Umbilical cord (tissue), 2 donors: ENCODE measurements around the gene LTB4R2. TPM values are rescaled to one million over a fixed set of nuclear protein-coding genes. Genes with fewer than 3 reads are reported as not detected.
A peak's percentile ranks its signal among the peaks of the same experiment; 100 is the strongest.

ENCODE experiments used
- DNase-seq: peaks from one replicate; pipeline ENCODE4 v3.0.0-alpha.2; 2015; ENCODE audit warnings: low spot score
- total RNA-seq: library from RNA; depleted of rRNA; stranded (reverse); fragments of >200 nt; gene quantifications from one replicate; pipeline ENCODE4 v1.2.3, GENCODE V29; 2014; ENCODE audit warnings: low replicate concordance; ENCODE audit not compliant: insufficient read depth

The LTB4R2 gene
- total RNA-seq, 1 donor from 2014 or later, result 8.9 TPM

DNA sequence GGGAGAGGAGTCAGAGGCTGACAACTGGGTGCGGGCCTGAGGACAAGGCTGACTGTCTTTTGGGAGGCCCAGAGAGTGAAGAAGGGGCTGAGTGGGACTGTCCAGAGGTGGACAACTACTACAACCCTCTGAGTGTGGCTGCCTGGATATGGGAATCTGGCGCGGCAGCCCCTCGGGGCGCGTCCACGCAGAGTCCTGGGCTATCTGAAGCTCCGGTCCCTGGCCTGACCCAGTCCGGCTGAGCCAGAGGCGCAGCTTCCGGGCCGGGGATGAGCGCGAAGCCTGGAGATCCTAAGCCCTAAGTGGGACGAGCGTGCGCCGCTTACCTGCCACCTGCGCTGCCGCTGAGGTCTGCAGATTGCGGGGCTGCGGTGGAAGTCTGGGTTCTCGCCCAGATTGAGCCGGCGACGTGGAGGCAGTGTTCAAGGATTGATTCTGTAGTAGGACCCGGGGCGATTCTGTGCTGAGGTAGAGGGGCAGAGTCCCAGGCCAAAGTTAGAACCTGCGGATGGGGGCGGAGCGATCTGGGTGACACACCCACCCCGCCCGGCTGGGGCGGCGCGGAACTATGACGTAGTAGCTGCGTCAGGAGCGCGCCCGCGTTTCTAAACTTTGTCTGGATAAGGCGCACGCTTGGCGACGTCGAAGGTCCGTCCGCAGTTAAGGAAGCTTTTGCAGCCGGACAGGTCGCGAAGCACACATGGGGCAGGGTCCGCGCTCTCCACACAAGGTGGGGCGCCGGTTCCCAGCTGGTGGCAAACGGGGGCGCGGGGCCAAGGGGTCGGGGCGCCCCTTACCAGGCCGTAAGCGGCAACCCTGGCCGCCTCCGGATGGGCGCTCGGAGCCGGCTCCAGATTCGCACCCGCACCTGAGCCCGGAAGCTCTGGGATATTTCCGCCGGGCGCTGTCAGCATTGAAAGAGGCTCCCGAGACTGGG is 10.4 kb upstream of the LTB4R2 start, which contains the start of the genes DHRS1 and NOP9:
Gene DHRS1, minus strand, starts transcription at position 526 of the 937 bp plus-strand sequence. CDS start 674 bp downstream, outside the sequence.
Gene NOP9, plus strand, starts transcription at position 596 of the 937 bp plus-strand sequence. Its CDS starts 105 bp downstream, at position 701.
- peak; percentile 90 for DNase-seq

DNA sequence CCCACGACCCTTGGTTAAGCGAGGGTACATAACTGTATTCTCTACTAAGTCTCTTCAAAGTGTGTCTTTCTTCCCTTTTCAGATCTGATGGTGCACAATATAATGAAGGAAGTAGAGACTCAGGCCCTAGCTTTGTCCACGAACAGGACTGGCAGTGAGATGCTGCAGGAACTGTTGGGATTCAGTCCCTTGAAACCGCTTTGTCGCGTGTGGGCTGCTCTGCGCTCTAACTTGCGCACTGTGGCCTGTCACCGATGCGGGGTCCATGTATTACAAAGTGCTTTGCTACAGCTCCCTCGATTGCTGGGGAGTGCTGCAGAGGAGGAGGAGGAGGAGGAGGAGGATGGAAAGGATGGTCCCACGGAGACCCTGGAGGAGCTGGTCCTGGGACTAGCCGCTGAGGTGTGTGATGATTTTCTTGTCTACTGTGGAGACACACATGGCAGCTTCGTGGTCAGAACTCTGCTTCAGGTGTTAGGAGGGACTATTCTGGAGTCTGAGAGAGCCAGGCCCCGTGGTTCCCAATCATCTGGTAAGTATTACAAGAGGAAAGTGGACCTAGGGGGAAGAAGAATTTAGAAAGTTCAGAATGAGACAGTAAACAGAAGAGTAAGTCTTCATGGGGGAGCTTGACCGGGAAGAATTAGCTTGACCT is 9.5 kb upstream of the LTB4R2 start:
- DNase-seq, result no peak

- DNase-seq, result no peak
Measured at GRCh38 chr14:24304019-24304387, 5.9 kb upstream of the LTB4R2 start.

DNA sequence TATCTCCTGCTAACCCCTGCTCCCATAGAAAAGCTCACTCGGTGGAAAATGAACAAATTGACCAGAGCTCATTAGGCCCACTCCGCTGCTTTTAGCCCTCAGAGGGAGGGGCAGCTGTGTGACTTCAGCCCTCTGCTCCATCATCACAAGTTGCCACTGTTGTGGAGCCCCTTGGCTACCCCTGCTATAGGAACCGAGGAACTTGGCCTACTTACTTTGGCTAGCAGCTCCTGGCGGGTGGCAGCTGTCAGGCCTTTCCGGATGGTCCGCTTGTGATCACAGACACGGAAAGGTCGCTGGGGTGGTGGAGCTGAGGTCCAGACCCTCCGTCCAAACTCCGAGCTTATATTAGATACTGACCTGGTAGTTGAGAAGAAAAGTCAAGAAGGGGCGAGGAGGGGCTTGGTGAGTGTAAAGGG is 2.8 kb upstream of the LTB4R2 start:
- DNase-seq, result no peak

DNA sequence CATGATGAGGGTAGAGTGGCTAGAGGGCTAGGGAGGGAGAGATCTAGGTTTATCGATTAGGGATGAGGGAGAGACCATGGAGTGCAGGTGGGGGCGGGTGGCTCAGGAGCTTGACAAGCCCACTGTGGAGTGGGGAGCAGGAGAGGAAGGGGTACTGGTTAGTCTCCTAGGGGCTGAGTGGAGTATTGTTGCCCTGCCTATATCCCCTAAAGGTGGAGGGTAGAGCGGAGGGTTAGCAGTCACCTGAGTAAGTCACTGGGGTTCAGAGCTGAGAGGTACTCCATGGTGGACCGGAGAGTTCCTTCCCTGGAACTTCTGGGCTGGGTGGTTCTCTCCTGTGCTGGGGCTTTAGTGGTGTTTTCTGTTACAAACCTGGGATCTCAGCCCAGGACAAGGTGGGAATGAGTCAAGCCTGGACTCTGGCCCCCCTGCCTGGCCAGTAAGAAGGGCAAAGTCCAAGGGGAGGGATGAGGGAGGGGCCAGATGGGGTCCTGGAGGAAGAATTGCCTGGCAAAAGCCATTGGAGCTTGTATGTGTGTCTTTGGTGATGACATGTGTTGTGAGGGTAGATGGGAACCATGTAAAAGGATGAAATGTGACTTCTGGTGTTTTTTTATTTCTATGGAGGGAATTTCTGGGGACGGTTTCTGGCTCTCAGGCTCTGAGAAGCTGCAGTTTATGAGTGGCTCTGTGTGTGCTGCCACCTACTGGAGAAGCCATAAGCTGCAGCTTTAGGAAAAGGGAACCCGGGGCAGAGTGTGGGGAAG is 2.2 kb upstream of the LTB4R2 start, which contains the start of gene CIDEB:
Gene CIDEB, minus strand, starts transcription at position 403 of the 767 bp plus-strand sequence. Its CDS starts 119 bp downstream, at position 284.
- DNase-seq, result peak; percentile 67

GRCh38 chr14:24308342-24309124 is 1.4 kb upstream of the LTB4R2 start:
- no peak for DNase-seq

DNA sequence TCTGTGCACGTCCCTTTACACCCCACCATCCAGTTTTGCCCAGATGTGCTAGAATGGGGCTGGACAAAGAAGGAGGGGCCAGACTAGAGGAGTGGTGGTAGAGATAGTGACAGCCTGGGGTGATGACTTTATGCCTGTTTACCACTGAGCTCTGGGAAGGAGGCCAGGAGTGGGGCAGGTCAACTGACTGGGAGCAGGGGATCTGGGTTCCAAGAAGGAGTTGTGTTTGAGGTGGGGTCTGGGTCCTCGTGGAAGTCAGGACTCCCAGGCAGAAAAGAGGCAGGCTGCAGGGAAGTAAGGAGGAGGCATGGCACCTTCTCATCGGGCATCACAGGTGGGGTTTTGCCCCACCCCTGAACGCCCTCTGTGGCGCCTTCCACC is 315 bp downstream of the LTB4R2 start:
- no peak for DNase-seq

DNA sequence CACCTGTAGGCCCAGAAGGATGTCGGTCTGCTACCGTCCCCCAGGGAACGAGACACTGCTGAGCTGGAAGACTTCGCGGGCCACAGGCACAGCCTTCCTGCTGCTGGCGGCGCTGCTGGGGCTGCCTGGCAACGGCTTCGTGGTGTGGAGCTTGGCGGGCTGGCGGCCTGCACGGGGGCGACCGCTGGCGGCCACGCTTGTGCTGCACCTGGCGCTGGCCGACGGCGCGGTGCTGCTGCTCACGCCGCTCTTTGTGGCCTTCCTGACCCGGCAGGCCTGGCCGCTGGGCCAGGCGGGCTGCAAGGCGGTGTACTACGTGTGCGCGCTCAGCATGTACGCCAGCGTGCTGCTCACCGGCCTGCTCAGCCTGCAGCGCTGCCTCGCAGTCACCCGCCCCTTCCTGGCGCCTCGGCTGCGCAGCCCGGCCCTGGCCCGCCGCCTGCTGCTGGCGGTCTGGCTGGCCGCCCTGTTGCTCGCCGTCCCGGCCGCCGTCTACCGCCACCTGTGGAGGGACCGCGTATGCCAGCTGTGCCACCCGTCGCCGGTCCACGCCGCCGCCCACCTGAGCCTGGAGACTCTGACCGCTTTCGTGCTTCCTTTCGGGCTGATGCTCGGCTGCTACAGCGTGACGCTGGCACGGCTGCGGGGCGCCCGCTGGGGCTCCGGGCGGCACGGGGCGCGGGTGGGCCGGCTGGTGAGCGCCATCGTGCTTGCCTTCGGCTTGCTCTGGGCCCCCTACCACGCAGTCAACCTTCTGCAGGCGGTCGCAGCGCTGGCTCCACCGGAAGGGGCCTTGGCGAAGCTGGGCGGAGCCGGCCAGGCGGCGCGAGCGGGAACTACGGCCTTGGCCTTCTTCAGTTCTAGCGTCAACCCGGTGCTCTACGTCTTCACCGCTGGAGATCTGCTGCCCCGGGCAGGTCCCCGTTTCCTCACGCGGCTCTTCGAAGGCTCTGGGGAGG is 985 bp downstream of the LTB4R2 start, which contains the start of gene LTB4R:
Gene LTB4R, plus strand, starts transcription at position 857 of the 959 bp plus-strand sequence. CDS start 4,150 bp downstream, outside the sequence.
- peak; percentile 70 for DNase-seq

DNA sequence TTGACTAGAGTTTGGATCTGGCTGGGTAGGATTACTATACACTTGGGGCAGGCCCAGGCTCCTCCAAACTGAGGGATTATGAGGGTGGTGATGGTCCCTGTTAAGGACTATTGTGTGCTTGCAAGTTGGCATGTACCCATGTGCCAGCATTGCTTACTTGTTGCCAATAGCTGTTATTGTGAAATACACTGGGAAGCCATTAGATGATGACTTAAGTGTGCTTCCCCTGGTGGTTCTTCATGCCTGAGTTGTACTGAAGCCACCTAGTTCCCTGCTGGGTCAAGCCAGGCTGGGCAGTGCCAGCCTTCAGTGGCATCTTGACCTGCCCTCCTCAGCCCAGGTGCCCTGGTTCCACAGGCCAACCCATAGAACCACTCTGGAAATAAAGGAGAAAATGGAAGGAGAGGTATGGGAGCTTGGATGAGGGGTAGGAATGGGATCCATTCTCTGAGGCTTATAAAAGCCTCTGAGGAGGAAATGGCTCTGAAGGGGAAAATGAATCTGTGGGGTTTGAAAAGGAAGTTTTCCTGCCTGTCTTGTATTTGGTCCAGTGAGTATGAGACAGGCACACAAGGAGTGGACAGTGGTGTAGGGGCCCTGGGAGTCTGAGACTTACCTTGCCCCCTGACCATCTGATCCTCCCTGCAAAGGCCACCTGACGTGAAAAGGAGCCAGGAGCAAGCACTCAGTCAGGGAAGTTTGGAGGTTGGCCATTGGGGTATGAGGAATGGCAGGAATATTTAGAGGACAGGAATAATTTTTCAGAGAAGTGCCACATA is 2.1 kb downstream of the LTB4R2 start:
- no peak for DNase-seq

- DNase-seq, result no peak
Measured at GRCh38 chr14:24312736-24313507, 3.0 kb downstream of the LTB4R2 start.

- no peak for DNase-seq
Measured at GRCh38 chr14:24313913-24314312, 4.0 kb downstream of the LTB4R2 start.

DNA sequence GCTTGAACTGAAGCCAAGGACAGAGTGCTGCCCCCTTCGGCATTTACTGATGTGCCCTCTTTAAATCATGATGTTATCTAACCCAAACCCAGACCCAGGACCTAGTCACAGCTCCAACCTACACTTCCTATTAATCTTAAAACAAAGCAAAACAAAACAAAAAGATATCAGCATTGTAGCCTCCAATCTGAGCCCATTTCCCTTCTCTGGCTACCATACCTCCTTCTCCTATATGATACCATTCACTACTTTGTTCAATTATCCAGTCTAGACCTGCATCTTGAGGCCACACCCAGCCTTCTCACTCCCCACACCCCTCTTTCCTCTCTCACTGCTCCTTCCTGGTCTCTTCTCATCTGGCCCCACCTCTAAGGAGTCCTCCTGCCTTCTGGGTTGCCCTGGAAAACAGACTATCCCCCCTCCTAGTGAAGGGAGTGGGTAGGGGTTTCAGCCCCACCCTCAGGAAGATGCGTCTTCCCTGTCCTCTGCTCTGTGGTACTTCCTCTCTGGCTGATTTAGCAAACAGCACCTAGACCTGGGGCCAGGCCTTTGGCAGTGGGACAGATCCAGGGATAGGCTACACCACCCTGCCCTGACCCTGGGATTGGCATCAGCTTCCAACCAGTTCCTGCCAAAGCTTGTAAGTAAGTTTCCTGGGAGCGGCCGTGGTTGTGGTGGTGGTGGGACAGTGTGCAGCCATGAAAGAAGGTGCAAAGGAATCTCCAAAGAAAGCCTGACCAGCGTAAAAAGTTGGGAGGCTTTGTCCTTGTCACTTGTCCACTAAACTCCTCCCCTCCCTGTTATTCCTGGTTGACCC is 4.6 kb downstream of the LTB4R2 start:
- no peak for DNase-seq

GRCh38 chr14:24315243-24315806 is 5.4 kb downstream of the LTB4R2 start:
- DNase-seq, result no peak

DNA sequence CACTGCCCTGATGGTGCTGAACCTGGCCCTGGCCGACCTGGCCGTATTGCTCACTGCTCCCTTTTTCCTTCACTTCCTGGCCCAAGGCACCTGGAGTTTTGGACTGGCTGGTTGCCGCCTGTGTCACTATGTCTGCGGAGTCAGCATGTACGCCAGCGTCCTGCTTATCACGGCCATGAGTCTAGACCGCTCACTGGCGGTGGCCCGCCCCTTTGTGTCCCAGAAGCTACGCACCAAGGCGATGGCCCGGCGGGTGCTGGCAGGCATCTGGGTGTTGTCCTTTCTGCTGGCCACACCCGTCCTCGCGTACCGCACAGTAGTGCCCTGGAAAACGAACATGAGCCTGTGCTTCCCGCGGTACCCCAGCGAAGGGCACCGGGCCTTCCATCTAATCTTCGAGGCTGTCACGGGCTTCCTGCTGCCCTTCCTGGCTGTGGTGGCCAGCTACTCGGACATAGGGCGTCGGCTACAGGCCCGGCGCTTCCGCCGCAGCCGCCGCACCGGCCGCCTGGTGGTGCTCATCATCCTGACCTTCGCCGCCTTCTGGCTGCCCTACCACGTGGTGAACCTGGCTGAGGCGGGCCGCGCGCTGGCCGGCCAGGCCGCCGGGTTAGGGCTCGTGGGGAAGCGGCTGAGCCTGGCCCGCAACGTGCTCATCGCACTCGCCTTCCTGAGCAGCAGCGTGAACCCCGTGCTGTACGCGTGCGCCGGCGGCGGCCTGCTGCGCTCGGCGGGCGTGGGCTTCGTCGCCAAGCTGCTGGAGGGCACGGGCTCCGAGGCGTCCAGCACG is 6.1 kb downstream of the LTB4R2 start:
- no peak for DNase-seq

- DNase-seq, result no peak
Measured at GRCh38 chr14:24316597-24316950, 6.6 kb downstream of the LTB4R2 start.
